CD4-positive, alpha-beta T cell treated with Interleukin-10 for 1 hour (primary cell): ENCODE measurements around the gene CYP46A1.
"Not testable (repeated sequence)": the region's sequence is repeated elsewhere in the genome, so short reads cannot be mapped to it uniquely, and the experiment has no call there.

ENCODE experiments used
- DNase-seq: peaks from one replicate; pipeline ENCODE4 v3.0.0-alpha.2; 2020

CYP46A1 gene

DNA sequence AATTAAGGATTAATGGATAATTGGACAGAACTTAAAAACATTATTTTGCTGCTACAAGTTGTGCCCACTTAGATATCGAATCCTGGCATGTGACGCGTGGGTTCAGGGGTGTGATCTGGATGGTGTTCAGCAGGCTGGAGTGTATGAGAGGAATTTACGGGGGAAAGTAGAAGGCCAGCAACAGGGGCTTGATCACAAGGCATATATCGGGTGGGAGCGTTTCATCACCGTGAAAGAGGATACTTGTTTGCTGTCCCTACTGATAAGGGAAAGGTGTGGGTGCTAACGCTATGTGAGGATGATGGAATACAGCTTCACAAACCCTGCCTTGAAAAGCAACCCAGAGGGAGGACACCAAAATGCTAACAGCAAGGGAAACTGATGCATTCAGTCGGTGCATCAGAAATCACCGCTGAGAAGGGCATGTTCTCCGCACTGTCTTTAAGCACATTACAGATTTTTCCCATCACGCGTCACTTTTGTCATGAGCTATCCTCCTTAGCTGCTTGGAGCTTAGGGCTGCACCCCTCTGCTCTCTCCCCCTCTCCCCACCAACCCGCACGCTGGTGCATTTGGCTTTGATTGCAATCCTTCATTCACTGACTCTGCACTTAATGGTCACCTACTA lies 25.8 kb upstream of the CYP46A1 start:
- no peak for DNase-seq

DNA sequence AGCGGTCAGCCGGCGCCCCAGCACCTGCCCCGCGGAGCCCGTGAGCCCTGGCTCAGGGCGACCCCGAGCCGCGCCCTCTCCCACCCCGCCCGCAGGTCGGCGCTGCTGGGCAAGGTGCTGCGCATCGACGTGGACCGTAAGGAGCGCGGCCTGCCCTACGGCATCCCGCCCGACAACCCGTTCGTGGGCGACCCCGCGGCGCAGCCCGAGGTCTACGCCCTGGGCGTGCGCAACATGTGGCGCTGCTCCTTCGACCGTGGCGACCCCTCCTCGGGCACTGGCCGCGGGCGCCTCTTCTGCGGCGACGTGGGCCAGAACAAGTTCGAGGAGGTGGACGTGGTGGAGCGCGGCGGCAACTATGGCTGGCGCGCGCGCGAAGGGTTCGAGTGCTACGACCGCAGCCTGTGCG lies 24.8 kb upstream of the CYP46A1 start:
- DNase-seq: no peak

DNA sequence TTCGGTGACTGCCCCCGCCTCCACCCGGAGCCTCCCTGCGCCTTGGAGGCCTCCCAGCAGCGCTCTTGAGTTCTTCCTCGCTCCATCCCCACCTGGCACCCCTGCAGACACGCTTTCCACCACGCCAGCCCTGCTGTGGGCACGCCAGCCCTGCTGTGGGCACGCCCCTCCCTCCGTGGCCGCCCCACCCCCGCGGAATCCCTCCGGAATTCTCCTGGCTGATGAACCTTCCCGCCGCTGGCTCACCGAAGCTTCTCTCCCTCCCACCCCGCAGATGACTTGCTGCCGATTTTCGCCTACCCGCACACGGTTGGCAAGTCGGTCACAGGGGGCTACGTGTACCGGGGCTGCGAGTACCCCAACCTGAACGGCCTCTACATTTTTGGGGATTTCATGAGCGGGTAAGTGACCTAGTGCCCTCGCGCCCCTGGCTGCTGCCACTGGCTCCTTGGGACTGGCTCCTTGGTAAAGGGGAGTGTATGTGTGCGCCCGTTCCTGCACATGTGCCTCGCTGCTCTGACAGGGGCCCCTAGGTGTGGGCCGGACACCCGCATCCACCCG lies 24.0 kb upstream of the CYP46A1 start:
- DNase-seq: no peak

DNA sequence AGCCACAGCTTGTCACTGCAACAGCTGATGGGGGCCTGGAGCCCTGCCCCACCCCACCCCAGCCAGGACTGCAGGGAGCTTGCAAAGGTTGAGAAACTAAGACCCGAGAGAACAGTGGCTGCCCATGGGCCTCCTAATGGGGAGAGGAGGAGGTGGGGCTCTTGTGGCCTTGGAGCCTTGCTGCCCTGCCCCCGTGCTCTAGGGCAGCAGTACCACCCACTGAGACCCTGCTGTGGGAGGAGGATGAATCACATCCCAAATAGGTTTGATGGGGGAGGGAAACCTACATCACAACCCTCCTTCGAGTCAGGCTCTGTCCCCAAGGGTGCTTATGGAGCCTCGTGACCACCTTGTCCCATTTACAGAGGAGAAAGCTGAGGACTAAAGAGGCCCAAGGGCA lies 23.3 kb upstream of the CYP46A1 start:
- DNase-seq: no peak

DNA sequence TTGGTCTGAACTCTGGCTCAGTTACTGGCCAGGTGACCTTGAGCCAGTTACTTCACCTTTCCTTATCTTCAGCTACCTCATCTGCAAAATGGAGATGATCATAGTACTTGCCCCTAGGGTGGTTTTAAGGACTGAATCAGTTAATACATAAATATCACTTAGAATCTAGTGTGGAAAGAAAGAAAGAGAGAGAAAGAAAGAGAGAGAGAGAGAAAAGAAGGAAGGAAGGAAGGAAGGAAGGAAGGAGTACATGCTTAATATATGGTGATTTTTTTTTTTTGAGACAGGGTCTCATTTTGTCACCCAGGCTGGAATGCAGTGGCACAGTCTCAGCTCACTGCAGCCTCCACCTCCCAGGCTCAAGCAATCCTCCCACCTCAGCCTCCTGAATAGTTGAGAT lies 22.9 kb upstream of the CYP46A1 start:
- DNase-seq: not testable (repeated sequence)

DNA sequence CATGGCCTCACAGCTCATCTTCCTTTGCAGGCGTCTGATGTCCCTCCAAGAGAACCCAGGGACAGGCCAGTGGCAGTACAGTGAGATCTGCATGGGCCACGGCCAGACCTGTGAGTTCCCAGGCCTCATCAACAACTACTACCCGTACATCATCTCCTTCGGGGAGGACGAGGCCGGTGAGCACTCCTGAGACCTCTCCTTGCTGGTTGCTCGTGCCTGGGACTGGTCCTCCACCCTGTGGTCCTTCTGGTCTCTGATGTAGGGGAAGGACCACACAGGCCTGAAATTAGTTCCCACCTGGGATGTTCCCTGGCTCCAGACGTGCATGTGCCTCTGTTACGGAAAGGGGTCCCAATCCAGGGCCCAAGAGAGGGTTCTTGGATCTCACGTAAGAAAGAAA lies 21.3 kb upstream of the CYP46A1 start:
- DNase-seq: no peak

DNA sequence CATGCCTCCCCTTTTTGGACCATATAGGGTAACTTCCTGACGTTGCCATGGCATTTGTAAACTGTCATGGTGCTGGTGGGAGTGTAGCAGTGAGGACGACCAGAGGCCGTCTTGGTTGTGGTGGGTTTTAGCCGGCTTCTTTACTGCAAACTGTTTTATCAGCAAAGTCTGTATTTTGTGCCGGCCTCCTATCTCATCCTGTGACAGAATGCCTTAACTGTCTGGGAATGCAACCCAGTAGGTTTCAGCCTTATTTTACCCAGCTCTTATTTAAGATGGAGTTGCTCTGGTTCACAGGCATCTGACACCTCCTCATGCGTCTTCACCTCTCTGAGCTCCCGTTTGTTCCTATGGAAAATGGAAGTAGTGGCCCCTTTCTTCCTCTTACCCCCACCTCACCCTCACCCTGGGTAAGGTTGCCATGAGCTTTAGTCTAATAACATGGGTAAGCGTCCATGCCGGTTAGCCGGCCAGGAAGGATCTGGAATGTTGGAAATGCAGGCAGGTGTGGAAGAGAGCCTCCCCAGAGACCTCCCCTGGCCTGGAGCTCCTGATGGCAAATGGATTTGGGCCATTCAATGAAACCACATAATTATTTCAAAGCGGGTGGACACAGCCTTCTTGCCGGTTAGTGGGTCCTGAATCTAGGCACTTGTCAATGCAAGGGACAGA lies 20.6 kb upstream of the CYP46A1 start:
- no peak for DNase-seq

DNA sequence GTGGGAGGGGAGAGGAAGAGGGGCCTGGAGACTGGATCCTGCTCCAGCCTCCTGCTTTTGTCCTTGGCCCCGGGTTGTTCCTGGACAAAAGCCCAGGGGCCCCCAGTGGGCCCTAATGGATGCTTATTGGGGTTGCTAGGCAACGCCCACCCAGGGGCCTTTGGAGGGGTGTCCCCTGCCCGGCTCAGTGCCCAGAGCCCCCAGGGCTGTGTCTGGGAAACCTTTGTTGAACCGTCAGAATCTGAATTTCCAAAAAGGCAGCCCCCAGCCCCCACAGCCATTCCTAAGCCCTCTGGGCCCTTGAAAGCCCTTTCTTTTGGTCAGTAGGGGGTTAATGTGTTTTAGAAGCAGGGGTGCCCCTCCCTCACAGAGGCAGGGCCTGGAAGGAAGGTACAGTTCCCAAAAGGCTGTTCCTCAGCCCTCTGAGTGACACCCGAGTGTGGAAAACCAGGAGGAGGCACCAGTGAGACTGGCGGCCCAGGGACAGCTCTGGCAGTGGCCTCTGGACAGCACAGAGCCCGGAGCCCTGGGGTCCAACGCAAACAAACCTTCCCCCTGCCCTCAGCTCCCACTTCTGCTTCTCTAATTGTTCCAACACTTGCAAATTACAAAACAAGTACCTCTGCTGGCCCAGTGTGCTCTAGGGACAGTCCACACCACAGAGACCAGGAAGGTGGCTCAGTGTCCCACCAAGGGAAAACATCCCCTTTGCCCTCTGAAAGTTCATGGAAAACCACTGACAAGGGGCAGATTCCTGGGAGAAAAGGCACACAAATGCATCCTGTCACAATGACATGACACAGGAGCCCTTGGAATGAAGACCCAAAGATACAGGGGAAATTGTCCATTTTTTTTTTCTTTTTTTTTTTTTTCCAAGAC lies 19.8 kb upstream of the CYP46A1 start:
- DNase-seq: no peak

DNA sequence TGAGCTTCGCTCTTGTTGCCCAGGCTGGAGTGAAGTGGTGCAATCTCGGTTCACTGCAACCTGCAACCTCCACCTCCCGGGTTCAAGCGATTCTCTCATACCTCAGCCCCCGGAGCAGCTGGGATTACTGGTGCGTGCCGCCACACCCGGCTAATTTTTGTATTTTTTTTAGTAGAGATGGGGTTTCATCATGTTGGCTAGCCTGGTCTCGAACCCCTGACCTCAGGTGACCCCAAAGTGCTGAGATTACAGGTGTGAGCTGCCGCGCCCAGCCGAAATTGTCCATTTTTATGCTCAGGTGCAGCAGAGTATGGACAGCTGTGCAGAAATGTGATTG lies 19.2 kb upstream of the CYP46A1 start:
- DNase-seq: no peak

DNA sequence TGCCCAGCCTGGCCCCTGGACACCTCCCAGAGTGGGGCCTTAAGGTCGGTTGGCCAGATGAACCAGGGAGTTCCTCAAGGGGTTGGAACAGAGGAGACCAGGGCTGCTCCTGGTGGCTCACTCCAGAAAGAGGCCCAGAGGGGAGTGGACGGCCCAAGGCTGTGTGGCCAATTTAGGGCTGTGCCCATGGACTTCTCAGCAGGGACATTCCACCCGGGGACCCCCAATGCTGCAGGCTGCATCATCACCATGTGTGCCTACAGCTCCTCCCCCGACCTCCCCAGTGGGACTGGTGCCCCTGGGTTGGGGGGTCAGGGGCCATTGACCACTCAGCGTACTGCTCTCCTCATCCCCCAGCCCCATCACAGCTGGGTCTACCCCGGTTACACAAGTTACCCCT lies 17.6 kb upstream of the CYP46A1 start:
- no peak for DNase-seq

DNA sequence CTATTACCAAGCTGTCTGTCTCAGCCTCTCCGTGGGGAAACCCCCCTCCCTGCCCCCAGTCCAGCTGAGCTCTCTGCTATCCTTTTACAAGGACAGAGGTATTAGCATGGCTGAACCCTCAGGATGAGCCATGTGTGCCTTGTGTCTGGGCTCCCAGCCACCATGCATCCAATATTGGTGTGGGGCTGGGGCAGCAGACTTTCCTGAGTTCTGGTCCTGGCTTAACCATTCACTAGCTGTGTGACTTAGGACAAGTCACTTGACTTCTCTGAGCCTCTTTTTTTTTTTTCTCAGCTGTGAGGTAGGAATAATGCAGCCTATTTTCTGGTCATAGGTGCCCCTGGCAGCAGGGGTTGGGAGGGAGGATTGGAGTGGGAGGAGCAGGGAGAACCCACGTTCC lies 17.1 kb upstream of the CYP46A1 start:
- DNase-seq: no peak

DNA sequence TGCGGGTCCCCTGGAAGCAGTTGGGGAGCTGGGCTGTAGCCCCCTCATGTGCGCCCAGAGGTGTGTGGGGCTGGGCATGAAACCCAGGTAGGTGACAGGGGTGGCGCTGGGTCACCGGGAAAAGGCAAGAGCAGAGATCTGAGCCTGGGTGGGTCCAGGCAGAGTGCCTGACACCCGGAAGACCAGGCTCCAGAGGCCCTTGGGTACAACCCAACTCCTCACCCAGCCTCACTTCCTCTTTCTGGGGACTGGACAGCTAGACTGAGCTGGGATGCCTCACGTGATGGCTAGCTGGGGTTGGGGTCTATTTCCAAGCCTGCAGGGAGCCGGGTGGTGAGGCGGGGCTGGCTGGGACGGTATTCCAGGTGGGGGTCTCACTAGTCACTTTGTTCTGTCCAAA lies 16.3 kb upstream of the CYP46A1 start:
- DNase-seq: no peak

DNA sequence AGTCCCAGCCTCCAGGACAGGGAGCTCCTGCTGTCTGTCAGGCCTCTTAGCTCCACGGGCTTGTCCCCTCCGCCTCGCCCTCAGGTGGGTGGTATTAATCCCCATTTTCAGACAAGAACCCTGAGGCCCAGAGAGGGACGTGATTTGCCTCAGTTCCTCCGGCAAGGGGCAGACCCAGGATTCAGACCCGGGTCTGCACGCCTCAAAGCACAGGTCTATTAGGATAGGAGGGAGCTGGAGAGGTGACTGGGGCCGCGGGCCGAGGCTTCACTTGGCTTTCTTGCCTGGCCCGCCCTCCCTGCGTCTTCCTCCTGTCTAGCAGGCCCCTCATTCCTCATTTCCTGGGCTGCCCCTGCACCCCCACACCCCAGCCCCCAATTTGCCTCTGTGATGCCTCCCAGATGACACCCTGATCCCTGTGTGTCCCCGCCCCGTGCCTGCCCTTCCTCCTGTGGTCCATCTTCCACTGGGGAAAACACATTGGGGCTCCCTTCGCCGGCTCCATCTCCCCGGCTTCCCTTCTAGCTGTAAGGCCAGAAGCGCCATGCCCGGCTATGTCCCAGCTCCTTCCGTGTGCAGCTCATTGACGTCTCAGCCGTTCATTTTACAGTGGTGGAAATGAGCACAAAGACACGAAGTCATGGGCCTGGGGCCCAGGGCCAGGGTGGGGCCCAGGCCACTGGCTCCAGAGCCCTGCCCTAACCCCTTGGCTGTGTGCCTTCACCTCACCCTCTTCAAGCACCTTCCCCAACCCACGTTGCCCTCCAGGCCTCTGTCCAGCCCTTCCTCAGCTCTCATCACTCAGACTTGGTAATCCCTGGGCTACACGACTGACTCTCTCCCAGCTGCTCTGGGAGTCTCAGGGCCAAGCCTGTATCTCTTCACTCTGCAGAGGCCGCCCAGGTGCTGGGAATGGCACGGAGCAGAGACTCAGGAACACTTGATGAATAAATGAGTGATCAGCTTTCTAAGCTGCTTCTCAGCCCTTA lies 15.5 kb upstream of the CYP46A1 start:
- DNase-seq: no peak

DNA sequence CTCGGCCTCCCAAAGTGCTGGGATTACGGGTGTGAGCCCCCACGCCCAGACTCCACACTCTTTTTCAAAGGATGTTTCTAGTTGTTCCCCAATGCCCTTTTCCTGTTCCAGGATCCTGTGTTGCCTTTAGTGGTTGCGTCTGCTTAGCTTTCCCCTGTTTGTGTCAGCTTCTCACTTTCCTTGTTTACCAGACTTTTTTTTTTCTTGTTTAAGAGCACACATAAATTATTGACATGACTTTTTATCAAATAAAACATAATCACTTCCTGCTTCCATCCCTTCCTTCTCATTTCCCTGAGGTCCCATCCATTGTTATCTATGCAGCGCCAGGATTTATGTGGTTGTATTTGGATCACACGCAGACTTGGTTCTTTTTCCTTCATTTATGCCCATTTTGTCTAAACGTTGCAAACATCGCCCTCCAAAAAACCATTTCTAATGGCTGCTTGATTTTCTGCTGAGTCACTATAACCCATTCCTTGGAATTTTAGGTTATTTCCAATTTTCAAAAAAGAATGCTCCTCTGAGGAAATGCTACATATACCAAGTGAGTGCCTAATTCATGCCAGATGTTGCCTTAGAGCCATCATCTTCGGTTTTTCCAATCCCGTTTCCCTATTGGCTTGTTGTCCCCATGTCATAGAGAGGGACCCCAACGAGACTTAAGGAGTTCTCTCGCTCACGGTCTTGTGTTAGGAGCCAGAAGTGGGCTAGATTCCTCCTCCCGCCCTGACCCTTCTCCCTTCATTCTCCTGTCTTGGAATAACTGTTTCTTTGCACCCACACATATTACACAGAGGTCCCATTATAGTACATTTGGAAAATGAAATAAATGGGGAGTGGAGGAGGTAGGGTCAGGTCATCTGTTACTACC lies 13.5 kb upstream of the CYP46A1 start:
- DNase-seq: no peak

DNA sequence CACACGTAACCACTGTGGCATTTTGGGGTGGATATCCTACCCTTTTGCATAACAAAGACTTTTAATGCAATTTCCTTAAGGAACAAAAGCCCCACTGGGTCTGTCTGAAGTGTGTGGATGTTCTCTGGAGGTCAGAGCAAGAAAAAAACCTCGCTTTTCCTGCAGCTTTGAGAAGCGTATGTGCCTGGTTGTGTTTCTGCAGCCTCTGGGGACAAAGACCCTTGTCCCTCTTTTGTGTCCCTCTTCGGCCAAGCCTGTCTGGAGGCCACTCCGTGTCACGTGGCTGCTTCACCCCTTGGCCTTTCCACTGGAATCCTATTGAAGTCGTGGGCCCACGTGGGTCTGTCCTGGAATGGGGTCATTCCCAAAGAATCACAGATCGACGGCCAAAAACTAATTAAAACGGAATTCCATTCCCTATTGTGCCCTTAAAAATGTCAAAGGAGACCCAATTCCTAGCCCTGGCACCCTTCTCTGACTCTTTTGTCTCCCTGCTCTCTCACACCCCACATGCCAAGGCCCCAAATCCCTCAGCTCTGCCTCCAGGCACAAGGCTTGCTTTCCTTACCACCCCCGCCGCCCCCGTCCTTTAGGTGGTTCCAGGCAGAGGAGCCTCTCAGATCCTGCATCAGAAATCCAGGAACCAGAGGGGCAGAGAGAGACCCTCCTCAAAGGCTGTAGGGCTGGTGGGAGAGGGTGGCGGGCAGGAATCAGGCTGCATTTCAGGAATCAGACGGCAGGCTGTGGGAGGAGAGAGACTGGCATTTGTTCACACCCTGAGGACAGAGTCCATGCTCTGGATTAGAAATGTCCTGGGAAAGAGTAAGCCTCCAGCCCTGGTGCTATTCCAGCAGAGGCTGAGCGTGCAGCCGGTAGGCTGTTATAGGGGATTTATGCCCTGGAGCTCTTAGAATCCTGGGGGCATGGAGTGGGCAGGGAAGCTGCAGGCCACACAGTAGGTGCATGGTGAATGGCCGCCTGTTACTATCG lies 12.6 kb upstream of the CYP46A1 start:
- no peak for DNase-seq

DNA sequence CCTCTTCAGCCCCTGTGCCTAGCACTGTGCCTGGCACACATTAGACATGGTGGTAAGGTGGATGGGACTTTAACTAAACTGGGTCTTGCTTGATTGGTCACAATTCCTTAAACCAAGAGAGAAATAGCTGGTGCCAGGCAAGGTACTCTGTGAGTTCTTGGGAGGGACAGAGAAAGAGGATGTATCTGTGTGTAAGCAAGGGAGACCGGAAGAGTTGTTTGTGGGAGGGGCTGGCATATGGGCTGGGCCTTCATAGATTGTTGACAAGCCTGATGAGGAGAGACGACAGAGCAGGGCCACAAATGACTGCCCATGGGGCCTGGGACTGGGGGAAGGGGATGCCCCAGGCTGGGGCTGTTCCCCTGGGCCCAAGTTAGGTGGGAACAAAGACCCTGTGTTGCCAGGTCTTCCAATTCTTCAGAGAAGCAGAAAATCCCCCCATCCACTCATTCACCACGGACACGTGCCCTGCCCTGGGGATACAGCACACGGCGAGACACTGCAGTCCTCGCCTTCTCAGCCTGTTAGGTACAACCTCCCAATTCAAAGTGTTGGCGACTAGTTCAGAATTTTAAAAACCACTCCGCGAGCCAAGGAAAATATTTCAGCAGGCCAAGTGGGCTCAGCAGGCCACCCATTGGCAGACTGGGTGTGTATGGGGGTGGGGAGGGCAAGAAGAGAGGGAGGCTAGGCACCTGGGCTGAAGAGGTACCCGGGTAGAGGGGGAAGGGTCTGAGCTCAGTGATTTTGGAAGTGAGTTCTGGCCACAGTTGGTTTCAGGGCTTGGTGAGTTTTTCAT lies 11.4 kb upstream of the CYP46A1 start:
- DNase-seq: peak; percentile 44

DNA sequence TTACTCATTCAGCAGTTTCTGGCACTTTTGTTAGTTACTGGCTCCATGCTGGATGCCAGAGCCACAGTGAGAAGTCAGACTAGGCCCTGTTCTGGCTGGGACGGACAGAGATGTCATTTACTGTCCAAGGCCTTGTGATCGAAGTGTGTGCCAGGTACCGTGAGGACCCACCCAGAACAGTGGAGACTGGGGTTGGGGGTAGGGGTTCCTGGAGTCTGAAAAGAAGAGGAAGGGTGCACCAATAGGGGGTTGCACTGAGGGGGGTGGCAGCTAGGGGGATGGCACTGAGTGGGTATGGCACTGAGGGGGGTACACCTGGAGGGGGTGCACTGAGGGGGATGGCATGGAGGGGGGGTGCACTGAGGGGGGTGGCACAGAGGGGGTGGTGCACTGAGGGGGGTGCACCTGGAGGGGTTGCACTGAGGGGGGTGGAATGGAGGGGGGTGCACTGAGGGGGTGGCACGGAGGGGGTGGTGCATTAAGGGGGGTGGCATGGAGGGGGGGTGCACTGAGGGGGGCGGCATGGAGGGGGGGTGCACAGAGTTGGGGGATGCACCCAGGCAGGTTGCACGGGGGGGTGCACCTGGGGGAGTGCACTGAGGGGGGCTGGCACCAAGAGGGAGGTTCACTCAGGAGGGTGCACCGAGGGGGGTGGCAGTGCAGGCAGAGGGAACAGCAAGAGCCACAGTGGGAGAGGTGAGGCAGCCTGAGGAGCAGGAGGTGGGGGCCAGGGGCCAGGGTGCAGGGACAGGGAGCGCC lies 10.6 kb upstream of the CYP46A1 start:
- no peak for DNase-seq

DNA sequence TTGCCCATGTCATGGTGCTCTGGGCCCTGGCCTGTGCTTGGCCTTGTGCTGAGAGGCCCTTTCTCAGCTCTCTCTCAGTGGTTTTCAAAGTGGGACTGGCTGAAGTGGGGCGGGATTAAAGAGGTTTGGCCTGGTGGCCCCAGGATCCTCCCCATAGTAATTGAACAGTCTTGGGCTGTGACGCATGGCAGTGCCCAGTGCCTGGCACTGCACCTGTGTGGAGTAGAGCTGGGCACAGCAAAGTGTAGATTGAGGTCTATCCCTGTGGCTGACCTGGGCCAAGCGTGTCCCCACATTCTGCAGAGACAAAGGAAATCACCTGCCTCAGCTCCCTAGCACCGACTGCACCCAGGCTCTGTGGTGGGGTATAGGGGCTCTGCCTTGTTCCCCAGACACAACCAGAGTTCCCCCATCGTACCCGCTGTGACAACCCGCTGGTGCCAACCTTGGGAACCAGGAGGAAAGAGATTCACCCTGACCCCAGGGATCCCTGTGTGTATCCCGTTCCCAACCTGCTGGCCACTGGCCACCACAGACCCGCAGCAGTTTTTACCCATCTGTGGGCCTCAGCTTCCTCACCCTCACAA lies 9.9 kb upstream of the CYP46A1 start:
- DNase-seq: no peak
